Measurements from ENCODE around the gene DPAGT1. TPM values are rescaled to one million over a fixed set of nuclear protein-coding genes. Genes with fewer than 3 reads are reported as not detected.

DPAGT1 gene
- total RNA-seq, 3 donors from 2014 or later (not counting 1 experiment from before 2014, with no cell fraction given): 20.5 to 28.5 (median 24.4) TPM

GRCh38 chr11:119148720-119149017 lies 47.0 kb upstream of the DPAGT1 start:
- no peak for ATAC-seq
- peaks cover 13% of the 10 kb centered on the region for H3K4me1 ChIP-seq (ENCODE audit: control insufficient read depth, insufficient read depth, low read length)
- DNase-seq: no peak
- peaks cover 49 to 65% of the 10 kb centered on the region in 2 donors for H3K27me3 Mint-ChIP-seq (ENCODE audit: low read depth in 2 of 2)
- intact Hi-C loops (cut with micrococcal nuclease): no loop called here
- H3K27me3 ChIP-seq (ENCODE audit: control insufficient read depth, insufficient read depth, low read length): peaks cover 23% of the 10 kb centered on the region
- H3K9me3 ChIP-seq (ENCODE audit: control insufficient read depth, insufficient read depth, low read length): no peaks in the 10 kb centered on the region
- H3K4me3 ChIP-seq (ENCODE audit: low read length): peak overlapping the region; percentile 31
- no peaks in the 10 kb centered on the region for H3K36me3 ChIP-seq (ENCODE audit: control insufficient read depth, insufficient read depth, low read length)
- WGBS (ENCODE audit: insufficient coverage): 4% methylated on average over 16 of the region's 16 CpGs
- no peaks in the 10 kb centered on the region for H3K9me3 Mint-ChIP-seq
- H3K27ac ChIP-seq (ENCODE audit: low read length): no peak overlapping the region
- no peak for TF ChIP-seq CTCF (IDR thresholded peaks at IDR 0.05)
- H3K4me1 Mint-ChIP-seq: peaks cover 0 to 16% of the 10 kb centered on the region in 2 donors
- H3K36me3 Mint-ChIP-seq: no peaks in the 10 kb centered on the region
- H3K27ac Mint-ChIP-seq: no peak overlapping the region
- H3K4me3 Mint-ChIP-seq: peak overlapping the region; percentile 75

- Histone ChIP-seq H3K36me3 (ENCODE audit: control insufficient read depth, insufficient read depth, low read length) (no peaks in the 10 kb centered on the region), H3K4me1 (ENCODE audit: control insufficient read depth, insufficient read depth, low read length) (peaks cover 13% of the 10 kb centered on the region), H3K4me3 (ENCODE audit: low read length) (no peak overlapping the region), H3K9me3 (ENCODE audit: control insufficient read depth, insufficient read depth, low read length) (no peaks in the 10 kb centered on the region), H3K27me3 (ENCODE audit: control insufficient read depth, insufficient read depth, low read length) (peaks cover 23% of the 10 kb centered on the region), H3K27ac (ENCODE audit: low read length) (no peak overlapping the region)
- peak in 1 of 2 donors; percentile 43 for DNase-seq
- TF ChIP-seq CTCF (IDR thresholded peaks at IDR 0.05): no peak
- no peak for ATAC-seq
- H3K36me3 Mint-ChIP-seq: no peaks in the 10 kb centered on the region
- intact Hi-C loops (cut with micrococcal nuclease): no loop called here
- 37% methylated on average over 5 of the region's 6 CpGs for WGBS (ENCODE audit: insufficient coverage)
- peak overlapping the region; percentile 67 for H3K4me3 Mint-ChIP-seq
- no peaks in the 10 kb centered on the region for H3K9me3 Mint-ChIP-seq
- peaks cover 0 to 16% of the 10 kb centered on the region in 2 donors for H3K4me1 Mint-ChIP-seq
- H3K27ac Mint-ChIP-seq: no peak overlapping the region
- peaks cover 48 to 64% of the 10 kb centered on the region in 2 donors for H3K27me3 Mint-ChIP-seq (ENCODE audit: low read depth in 2 of 2)
These were observed 46.1 kb upstream of the DPAGT1 start for GRCh38 chr11:119147604-119148333.

- no peak for DNase-seq
- Histone ChIP-seq H3K36me3 (ENCODE audit: control insufficient read depth, insufficient read depth, low read length) (no peaks in the 10 kb centered on the region), H3K27ac (ENCODE audit: low read length) (no peak overlapping the region), H3K4me3 (ENCODE audit: low read length) (no peak overlapping the region), H3K27me3 (ENCODE audit: control insufficient read depth, insufficient read depth, low read length) (peaks cover 23% of the 10 kb centered on the region), H3K9me3 (ENCODE audit: control insufficient read depth, insufficient read depth, low read length) (no peaks in the 10 kb centered on the region), H3K4me1 (ENCODE audit: control insufficient read depth, insufficient read depth, low read length) (peaks cover 13% of the 10 kb centered on the region)
- H3K4me3 Mint-ChIP-seq: no peak overlapping the region
- WGBS (ENCODE audit: insufficient coverage): 65% methylated on average over 3 of the region's 3 CpGs
- H3K9me3 Mint-ChIP-seq: no peaks in the 10 kb centered on the region
- intact Hi-C loops (cut with micrococcal nuclease): no loop called here
- TF ChIP-seq CTCF (IDR thresholded peaks at IDR 0.05): no peak
- H3K27me3 Mint-ChIP-seq (ENCODE audit: low read depth in 2 of 2): peaks cover 43 to 44% of the 10 kb centered on the region in 2 donors
- H3K4me1 Mint-ChIP-seq: peaks cover 0 to 16% of the 10 kb centered on the region in 2 donors
- no peak overlapping the region for H3K27ac Mint-ChIP-seq
- no peaks in the 10 kb centered on the region for H3K36me3 Mint-ChIP-seq
- no peak for ATAC-seq
These were observed 43.9 kb upstream of the DPAGT1 start for GRCh38 chr11:119145551-119145950.

Measured in natural killer cell (primary cell).